OCI-LY7 (cell line): Measurements from ENCODE around the gene PLEKHJ1. TPM values are rescaled to one million over a fixed set of nuclear protein-coding genes. Genes with fewer than 3 reads are reported as not detected.
A peak's percentile ranks its signal among the peaks of the same experiment; 100 is the strongest.
"Not testable (repeated sequence)": the region's sequence is repeated elsewhere in the genome, so short reads cannot be mapped to it uniquely, and the experiment has no call there.

Source experiments
- BruUV-seq: library from RNA; stranded (reverse); fragments of 400-500 nt; replicated peaks from 2 replicates; lab custom pipeline; 2021; lab: Mats Ljungman, UMichigan
- CTCF ChIA-PET: fragments of 300-600 bp; sonication (Branson Sonifier 250); formaldehyde crosslinking; loops from one replicate; lab custom pipeline; 2022; ENCODE audit warnings: antibody characterized with exemption; ENCODE audit not compliant: unreplicated experiment; lab: Charles Lee
- POLR2A ChIA-PET: fragments of 300-600 bp; sonication (Branson Sonifier 250); formaldehyde crosslinking; loops from one replicate; lab custom pipeline; 2022; ENCODE audit warnings: antibody characterized with exemption; lab: Charles Lee
- DNase-seq: peaks from one replicate; pipeline ENCODE4 v3.0.0-alpha.2; 2015; ENCODE audit warnings: low spot score
- H2AFZ ChIP-seq: fragments of 200-600 bp; sonication (generic), shearing (Covaris generic); 2 replicates; pipeline ENCODE4 v1.6.1; 2014; ENCODE audit warnings: mild to moderate bottlenecking, antibody characterized with exemption, low read length, moderate library complexity
- H3K27ac ChIP-seq: fragments of 200-600 bp; sonication (generic); 2 replicates; pipeline ENCODE4 v1.5.1; 2014; ENCODE audit warnings: mixed run types, low read depth, mild to moderate bottlenecking, moderate library complexity, low read length, inconsistent platforms; ENCODE audit not compliant: poor library complexity, severe bottlenecking
- H3K36me3 ChIP-seq: fragments of 200-600 bp; sonication (generic); 2 replicates; pipeline ENCODE4 v1.6.1; 2014; ENCODE audit warnings: mild to moderate bottlenecking, antibody characterized with exemption, low read length, moderate library complexity, mixed read lengths; ENCODE audit not compliant: insufficient read depth
- H3K4me1 ChIP-seq: fragments of 200-600 bp; sonication (generic); 2 replicates; pipeline ENCODE4 v1.5.1; 2014; ENCODE audit warnings: mild to moderate bottlenecking, low read length; ENCODE audit not compliant: insufficient read depth, poor library complexity, severe bottlenecking
- H3K4me2 ChIP-seq: fragments of 200-600 bp; sonication (generic); 2 replicates; pipeline ENCODE4 v1.6.1; 2014; ENCODE audit warnings: mild to moderate bottlenecking, low read length
- H3K4me3 ChIP-seq: fragments of 200-600 bp; sonication (generic); 2 replicates; pipeline ENCODE4 v1.5.1; 2014; ENCODE audit warnings: mild to moderate bottlenecking, low read depth, low read length; ENCODE audit not compliant: poor library complexity, severe bottlenecking
- H3K79me2 ChIP-seq: fragments of 200-600 bp; sonication (generic); 2 replicates; pipeline ENCODE4 v1.6.1; 2016; ENCODE audit warnings: low read depth, mild to moderate bottlenecking, low read length, moderate library complexity, mixed read lengths; ENCODE audit not compliant: insufficient read depth
- H3K9me2 ChIP-seq: fragments of 200-600 bp; sonication (generic); 2 replicates; pipeline ENCODE4 v1.6.1; 2016; ENCODE audit warnings: mild to moderate bottlenecking, low read length, mixed read lengths; ENCODE audit not compliant: insufficient read depth
- H3K9me3 ChIP-seq: fragments of 200-600 bp; sonication (generic); 2 replicates; pipeline ENCODE4 v1.6.1; 2014; ENCODE audit warnings: mild to moderate bottlenecking, mixed run types, low read length, mixed read lengths
- H4K20me1 ChIP-seq: fragments of 200-600 bp; sonication (generic); 2 replicates; pipeline ENCODE4 v1.6.1; 2014; ENCODE audit warnings: mild to moderate bottlenecking, antibody characterized with exemption, low read length, moderate library complexity, mixed read lengths; ENCODE audit not compliant: insufficient read depth
- CTCF ChIP-seq: fragments of 200-600 bp; sonication (generic); conservative IDR thresholded peaks from 2 replicates; pipeline ENCODE4 v1.5.1; 2014; ENCODE audit warnings: mild to moderate bottlenecking, antibody characterized with exemption, low read length, moderate library complexity, mixed read lengths
- EZH2phosphoT487 ChIP-seq: fragments of 200-600 bp; sonication (generic); IDR thresholded peaks from 2 replicates; pipeline ENCODE4 v1.6.1; 2018; ENCODE audit warnings: low read depth, borderline replicate concordance, mild to moderate bottlenecking, mixed run types, antibody characterized with exemption, low read length, moderate library complexity, mixed read lengths
- intact Hi-C: fragments of 100-400 bp; cut with micrococcal nuclease; formaldehyde crosslinking; loops from one replicate; pipeline ENCODE4 v1.10.0; 2022; ENCODE audit not compliant: unreplicated experiment
- total RNA-seq, 2 experiments: library from RNA; depleted of rRNA in 1 of 2; stranded (reverse); fragments of >200 nt in 1 of 2; shearing (Covaris generic) in 1 of 2; gene quantifications; 2 replicates each; pipeline ENCODE4 v1.2.3, GENCODE V29; 2014 to 2022

Gene PLEKHJ1
- total RNA-seq, 2 experiments from 2014 or later: 129 to 205 TPM

GRCh38 chr19:2201473-2202148 is 34.5 kb downstream of the PLEKHJ1 start:
- Histone ChIP-seq H3K9me3 (no peaks in the 10 kb centered on the region), H3K4me3 (no peak overlapping the region), H3K36me3 (peaks cover 37% of the 10 kb centered on the region), H3K79me2 (no peaks in the 10 kb centered on the region), H3K4me2 (no peak overlapping the region), H3K9me2 (no peaks in the 10 kb centered on the region), H2AFZ (no peak overlapping the region), H4K20me1 (no peaks in the 10 kb centered on the region), H3K27ac (no peak overlapping the region), H3K4me1 (no peaks in the 10 kb centered on the region)
- intact Hi-C loops: no loop called here
- CTCF ChIA-PET: no interaction called here
- TSS peak; percentile 45 for BruUV-seq
- DNase-seq: no peak
- TF ChIP-seq EZH2phosphoT487 (no peak), CTCF (no peak)
- POLR2A ChIA-PET: interaction anchor here (0.6 kb wide), 1 partner anchor 26 kb away, joined by 9 read pairs; no protein-coding TSS in a partner anchor

GRCh38 chr19:2200624-2201294 is 35.4 kb downstream of the PLEKHJ1 start:
- H3K4me1 ChIP-seq, H2AFZ ChIP-seq, H4K20me1 ChIP-seq, CTCF ChIA-PET, BruUV-seq, H3K4me2 ChIP-seq, H3K79me2 ChIP-seq, POLR2A ChIA-PET, H3K9me3 ChIP-seq, DNase-seq, H3K4me3 ChIP-seq, H3K9me2 ChIP-seq, H3K27ac ChIP-seq, intact Hi-C loops: not testable (repeated sequence)
- peaks cover 40% of the 10 kb centered on the region for H3K36me3 ChIP-seq

- Histone ChIP-seq H3K4me1 (no peaks in the 10 kb centered on the region), H3K36me3 (peaks cover 44% of the 10 kb centered on the region), H3K27ac (no peak overlapping the region), H3K4me3 (no peak overlapping the region), H3K9me3 (no peaks in the 10 kb centered on the region), H4K20me1 (no peaks in the 10 kb centered on the region), H3K4me2 (no peak overlapping the region), H2AFZ (no peak overlapping the region), H3K9me2 (no peaks in the 10 kb centered on the region), H3K79me2 (no peaks in the 10 kb centered on the region)
- ChIA-PET CTCF (interaction anchor here (1.0 kb wide), 1 partner anchor 19 kb away, joined by 5 read pairs; no protein-coding TSS in a partner anchor), POLR2A (no interaction called here)
- TF ChIP-seq CTCF: no peak
- TF ChIP-seq EZH2phosphoT487: no peak
- BruUV-seq: no TSS peak
- no peak for DNase-seq
- intact Hi-C loops: no loop called here
Measured at GRCh38 chr19:2199861-2200623, 36.1 kb downstream of the PLEKHJ1 start.
